ENCODE data around the gene SNRNP25. TPM values are rescaled to one million over a fixed set of nuclear protein-coding genes. Genes with fewer than 3 reads are reported as not detected.

SNRNP25 gene
- total and polyA plus RNA-seq, 9 of the 15 experiments (the other 6 are each of a cell fraction or from before 2014, with no cell fraction given), result 59.0 to 176 (median 108) TPM

DNA sequence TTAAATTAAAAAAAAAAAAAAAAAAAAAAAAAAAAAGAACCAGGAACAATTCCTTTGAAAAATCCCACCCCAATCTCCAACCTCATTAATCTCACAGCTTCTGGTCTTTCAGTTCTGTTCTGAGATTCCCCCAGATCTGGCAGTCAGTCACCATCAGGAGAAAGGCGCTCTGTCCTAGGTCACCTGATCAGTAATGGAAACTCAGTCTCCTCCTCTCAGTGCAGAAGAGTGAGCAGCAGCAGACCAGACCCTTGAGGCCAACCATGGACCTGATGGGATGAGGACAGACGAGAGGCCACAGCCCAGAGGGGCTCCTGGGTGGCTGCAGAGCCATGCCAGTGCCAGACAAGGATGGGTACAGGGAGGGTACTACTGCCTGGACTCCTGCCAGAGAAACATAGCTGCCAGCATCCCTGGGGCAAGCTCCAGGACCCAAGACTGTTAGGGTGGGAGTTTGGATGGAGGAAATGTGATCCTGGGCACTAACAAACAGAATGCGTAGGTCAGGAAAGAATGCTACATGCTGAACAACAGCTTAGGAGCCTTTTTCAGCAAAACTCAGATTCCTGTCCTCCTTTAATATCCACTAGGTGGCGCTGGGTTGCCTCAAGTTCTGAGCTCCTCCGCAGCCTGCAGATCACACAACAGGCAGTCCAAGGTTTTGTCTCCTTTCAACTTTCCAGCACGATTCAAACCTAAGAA, 53.1 kb downstream of the SNRNP25 start (continued):
- TF ChIP-seq, protein P1, sequence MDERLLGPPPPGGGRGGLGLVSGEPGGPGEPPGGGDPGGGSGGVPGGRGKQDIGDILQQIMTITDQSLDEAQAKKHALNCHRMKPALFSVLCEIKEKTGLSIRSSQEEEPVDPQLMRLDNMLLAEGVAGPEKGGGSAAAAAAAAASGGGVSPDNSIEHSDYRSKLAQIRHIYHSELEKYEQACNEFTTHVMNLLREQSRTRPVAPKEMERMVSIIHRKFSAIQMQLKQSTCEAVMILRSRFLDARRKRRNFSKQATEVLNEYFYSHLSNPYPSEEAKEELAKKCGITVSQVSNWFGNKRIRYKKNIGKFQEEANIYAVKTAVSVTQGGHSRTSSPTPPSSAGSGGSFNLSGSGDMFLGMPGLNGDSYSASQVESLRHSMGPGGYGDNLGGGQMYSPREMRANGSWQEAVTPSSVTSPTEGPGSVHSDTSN (CRISPR knock-in tag; IDR thresholded peaks at IDR 0.05; ENCODE audit: low read depth), result no peak
- TF ChIP-seq, protein P1 (tag; conservative IDR thresholded peaks at IDR 0.05; ENCODE audit: low read depth), result no peak
- TF ChIP-seq, protein P2, sequence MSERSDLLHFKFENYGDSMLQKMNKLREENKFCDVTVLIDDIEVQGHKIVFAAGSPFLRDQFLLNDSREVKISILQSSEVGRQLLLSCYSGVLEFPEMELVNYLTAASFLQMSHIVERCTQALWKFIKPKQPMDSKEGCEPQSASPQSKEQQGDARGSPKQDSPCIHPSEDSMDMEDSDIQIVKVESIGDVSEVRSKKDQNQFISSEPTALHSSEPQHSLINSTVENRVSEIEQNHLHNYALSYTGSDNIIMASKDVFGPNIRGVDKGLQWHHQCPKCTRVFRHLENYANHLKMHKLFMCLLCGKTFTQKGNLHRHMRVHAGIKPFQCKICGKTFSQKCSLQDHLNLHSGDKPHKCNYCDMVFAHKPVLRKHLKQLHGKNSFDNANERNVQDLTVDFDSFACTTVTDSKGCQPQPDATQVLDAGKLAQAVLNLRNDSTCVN (CRISPR knock-in tag; IDR thresholded peaks at IDR 0.05), result no peak
- no peak for TF ChIP-seq CBX5 (IDR thresholded peaks at IDR 0.05; ENCODE audit: borderline replicate concordance, low read depth)
- TF ChIP-seq DMBX1 (CRISPR knock-in tag; IDR thresholded peaks at IDR 0.05; ENCODE audit: borderline replicate concordance), result no peak
- no peak for TF ChIP-seq MTA1 (IDR thresholded peaks at IDR 0.05; ENCODE audit: borderline replicate concordance)
- TF ChIP-seq ZNF274 (IDR thresholded peaks at IDR 0.05; ENCODE audit: borderline replicate concordance, low read depth, low read length), result no peak
- no peak for TF ChIP-seq NR3C1 (CRISPR knock-in tag; IDR thresholded peaks at IDR 0.05)
- TF ChIP-seq KLF10 (CRISPR knock-in tag; IDR thresholded peaks at IDR 0.05), result no peak
- peak; percentile 86 to 94 (median 88) for TF ChIP-seq CTCF (IDR thresholded peaks at IDR 0.05 in 2 of 3, conservative IDR thresholded peaks at IDR 0.05 in 1 of 3; ENCODE audit: insufficient read depth in 2 of 3, low read depth in 1 of 3, low read length in 3 of 3)
- TF ChIP-seq, protein P3, sequence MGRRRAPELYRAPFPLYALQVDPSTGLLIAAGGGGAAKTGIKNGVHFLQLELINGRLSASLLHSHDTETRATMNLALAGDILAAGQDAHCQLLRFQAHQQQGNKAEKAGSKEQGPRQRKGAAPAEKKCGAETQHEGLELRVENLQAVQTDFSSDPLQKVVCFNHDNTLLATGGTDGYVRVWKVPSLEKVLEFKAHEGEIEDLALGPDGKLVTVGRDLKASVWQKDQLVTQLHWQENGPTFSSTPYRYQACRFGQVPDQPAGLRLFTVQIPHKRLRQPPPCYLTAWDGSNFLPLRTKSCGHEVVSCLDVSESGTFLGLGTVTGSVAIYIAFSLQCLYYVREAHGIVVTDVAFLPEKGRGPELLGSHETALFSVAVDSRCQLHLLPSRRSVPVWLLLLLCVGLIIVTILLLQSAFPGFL (CRISPR knock-in tag; IDR thresholded peaks at IDR 0.05), result no peak
- TF ChIP-seq NELFE (IDR thresholded peaks at IDR 0.05; ENCODE audit: insufficient read depth, insufficient read length), result no peak
- no peak for TF ChIP-seq CHCHD3 (CRISPR knock-in tag; IDR thresholded peaks at IDR 0.05)
- no peak for TF ChIP-seq MED1 (CRISPR knock-in tag; IDR thresholded peaks at IDR 0.05; ENCODE audit: borderline replicate concordance)
- TF ChIP-seq ZNF134 (CRISPR knock-in tag; conservative IDR thresholded peaks at IDR 0.05), result no peak
- TF ChIP-seq SREBF2 (CRISPR knock-in tag; IDR thresholded peaks at IDR 0.05), result no peak
- no peak for TF ChIP-seq GABPB2 (CRISPR knock-in tag; conservative IDR thresholded peaks at IDR 0.05)
- no peak for TF ChIP-seq SRSF9 (IDR thresholded peaks at IDR 0.05; ENCODE audit: borderline replicate concordance, low read depth, low read length)
- no peak for TF ChIP-seq TAF1 (IDR thresholded peaks at IDR 0.05; ENCODE audit: control insufficient read depth, extremely low read depth, insufficient read depth, low read length, severe bottlenecking)
- no peak for TF ChIP-seq ATF3 (IDR thresholded peaks at IDR 0.05)
- no peak for TF ChIP-seq ATF3 (CRISPR knock-in tag; conservative IDR thresholded peaks at IDR 0.05)
